ENCODE results near the gene PCDHB3.
"Not testable (repeated sequence)": the region's sequence is repeated elsewhere in the genome, so short reads cannot be mapped to it uniquely, and the experiment has no call there.

PCDHB3 gene

DNA sequence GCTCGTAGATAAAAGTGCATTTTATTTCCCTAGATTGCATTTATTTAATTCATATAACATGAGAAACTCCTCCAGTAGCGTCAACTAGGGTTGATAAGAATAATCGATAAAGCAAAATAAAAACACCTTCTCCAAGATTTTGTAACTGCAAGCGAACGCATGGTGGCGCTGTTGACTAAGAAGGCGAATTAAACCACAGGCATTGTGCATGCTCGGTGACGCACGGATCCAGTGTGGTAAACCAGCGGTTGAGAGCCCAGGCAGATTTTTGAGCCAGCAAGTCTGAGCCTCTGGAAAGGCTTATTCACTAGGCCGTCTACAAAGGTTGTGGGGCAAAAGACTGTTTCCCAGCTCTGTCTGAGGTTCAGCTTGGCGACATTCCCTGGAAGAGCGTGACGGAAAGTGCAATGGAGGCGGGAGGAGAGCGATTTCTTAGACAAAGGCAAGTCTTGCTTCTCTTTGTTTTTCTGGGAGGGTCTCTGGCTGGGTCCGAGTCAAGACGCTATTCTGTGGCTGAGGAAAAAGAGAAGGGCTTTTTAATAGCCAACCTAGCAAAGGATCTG, at the start of gene PCDHB3:
PCDHB3 (plus strand) TSS at position 231 of the 563 bp plus-strand sequence; CDS start at position 408, 177 bp downstream.
- no peak for DNase-seq

- DNase-seq, result no peak
Observed at GRCh38 chr5:141050622-141051520, 49.4 kb upstream of the PCDHB3 start, which contains the start of gene PCDHB1. Gene PCDHB1 (plus strand): TSS chr5:141051374. CDS start chr5:141051471, 97 bp downstream.

DNA sequence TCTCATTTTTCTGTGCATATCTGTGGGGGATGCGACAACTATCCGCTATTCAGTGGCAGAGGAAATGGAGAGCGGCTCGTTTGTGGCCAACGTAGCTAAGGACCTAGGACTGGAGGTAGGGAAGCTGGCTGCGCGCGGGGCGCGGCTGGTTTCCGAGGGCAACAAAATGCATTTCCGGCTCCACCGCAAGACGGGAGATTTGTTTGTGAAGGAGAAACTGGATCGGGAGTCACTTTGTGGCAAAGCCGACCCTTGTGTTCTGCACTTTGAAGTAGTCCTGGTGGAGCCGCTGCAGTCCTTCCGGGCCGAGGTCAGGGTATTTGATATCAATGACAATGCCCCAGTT, 48.8 kb upstream of the PCDHB3 start:
- no peak for DNase-seq

DNA sequence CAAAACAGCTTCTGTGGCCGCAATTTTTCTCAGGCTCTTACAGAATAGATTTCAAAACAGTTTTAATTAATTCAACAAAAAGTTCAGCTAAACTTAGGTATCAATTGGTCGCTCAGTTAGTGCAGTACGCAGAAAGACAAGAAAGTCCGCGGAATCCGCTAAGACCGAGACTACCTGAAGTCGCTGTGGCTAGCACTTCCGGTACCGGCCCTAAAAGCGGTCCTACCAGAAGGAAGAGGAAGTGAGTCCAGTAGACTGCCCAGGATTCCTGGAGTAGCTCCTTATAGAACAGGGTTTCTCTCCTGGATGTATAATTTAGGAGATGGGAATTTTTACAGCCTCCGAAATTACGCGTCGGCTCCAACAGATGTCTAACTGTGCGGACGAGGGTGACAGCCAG, 22.4 kb upstream of the PCDHB3 start:
- no peak for DNase-seq

- DNase-seq, result no peak
Observed at GRCh38 chr5:141082228-141082627, 18.0 kb upstream of the PCDHB3 start.

DNA sequence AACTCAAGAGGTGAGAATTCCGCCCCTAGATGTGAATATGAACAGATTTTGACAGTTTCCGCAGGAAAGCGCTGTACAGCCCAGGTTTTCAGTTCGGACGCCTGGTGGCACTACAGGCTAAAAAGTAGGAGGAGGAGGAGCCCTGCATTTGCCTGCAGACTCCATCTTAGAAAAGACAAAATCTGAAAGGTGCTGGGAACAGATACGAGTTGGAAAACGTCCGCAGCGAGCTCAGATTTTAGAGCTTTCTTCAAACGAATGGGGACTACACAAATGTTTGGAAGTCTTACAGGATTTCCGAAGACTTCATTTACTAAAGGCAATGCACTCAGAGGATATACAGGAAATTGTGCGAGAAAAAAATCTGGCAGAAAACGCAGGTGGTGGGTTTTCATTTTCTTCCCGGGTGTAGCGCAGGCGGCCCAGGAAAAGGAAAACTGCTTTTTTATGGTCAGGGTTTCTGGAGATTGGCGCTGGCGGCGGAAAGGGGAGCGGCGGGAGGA, 15.7 kb upstream of the PCDHB3 start:
- DNase-seq, result no peak

- no peak for DNase-seq
Observed at GRCh38 chr5:141094481-141095262, 5.6 kb upstream of the PCDHB3 start, which contains the start of gene PCDHB2. Gene PCDHB2 (plus strand): TSS chr5:141094615. CDS start chr5:141094791, 176 bp downstream.

- DNase-seq, result no peak
Observed at GRCh38 chr5:141095263-141095641, 5.0 kb upstream of the PCDHB3 start.

DNA sequence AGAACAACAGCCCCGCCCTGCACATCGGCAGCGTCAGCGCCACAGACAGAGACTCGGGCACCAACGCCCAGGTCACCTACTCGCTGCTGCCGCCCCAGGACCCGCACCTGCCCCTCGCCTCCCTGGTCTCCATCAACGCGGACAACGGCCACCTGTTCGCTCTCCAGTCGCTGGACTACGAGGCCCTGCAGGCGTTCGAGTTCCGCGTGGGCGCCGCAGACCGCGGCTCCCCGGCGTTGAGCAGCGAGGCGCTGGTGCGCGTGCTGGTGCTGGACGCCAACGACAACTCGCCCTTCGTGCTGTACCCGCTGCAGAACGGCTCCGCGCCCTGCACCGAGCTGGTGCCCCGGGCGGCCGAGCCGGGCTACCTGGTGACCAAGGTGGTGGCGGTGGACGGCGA, 4.1 kb upstream of the PCDHB3 start:
- not testable (repeated sequence) for DNase-seq

- DNase-seq, result not testable (repeated sequence)
Observed at GRCh38 chr5:141096586-141096985, 3.7 kb upstream of the PCDHB3 start.

DNA sequence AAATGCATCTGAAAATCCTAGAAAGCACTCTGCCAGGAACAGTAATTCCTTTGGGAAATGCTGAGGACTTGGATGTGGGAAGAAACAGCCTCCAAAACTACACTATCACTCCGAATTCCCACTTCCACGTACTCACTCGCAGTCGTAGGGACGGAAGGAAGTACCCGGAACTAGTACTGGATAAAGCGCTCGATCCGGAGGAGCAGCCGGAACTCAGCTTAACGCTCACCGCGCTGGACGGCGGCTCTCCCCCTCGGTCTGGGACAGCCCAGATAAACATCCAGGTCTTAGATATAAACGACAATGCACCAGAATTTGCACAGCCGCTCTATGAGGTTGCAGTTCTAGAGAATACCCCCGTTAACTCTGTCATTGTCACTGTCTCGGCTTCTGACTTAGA, 786 bp downstream of the PCDHB3 start:
- no peak for DNase-seq

DNA sequence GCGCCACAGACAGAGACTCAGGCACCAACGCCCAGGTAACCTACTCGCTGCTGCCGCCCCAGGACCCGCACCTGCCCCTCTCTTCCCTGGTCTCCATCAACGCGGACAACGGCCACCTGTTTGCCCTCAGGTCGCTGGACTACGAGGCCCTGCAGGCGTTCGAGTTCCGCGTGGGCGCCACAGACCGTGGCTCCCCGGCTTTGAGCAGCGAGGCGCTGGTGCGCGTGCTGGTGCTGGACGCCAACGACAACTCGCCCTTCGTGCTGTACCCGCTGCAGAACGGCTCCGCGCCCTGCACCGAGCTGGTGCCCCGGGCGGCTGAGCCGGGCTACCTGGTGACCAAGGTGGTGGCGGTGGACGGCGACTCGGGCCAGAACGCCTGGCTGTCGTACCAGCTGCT, 1.8 kb downstream of the PCDHB3 start:
- DNase-seq, result not testable (repeated sequence)

DNA sequence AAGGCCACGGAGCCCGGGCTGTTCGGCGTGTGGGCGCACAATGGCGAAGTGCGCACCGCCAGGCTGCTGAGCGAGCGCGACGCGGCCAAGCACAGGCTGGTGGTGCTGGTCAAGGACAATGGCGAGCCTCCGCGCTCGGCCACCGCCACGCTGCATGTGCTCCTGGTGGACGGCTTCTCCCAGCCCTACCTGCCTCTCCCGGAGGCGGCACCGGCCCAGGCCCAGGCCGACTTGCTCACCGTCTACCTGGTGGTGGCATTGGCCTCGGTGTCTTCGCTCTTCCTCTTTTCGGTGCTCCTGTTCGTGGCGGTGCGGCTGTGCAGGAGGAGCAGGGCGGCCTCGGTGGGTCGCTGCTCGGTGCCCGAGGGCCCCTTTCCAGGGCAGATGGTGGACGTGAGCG, 2.2 kb downstream of the PCDHB3 start:
- not testable (repeated sequence) for DNase-seq

- no peak for DNase-seq
Observed at GRCh38 chr5:141105350-141105749, 5.1 kb downstream of the PCDHB3 start.

GRCh38 chr5:141119250-141119649, 19.0 kb downstream of the PCDHB3 start:
- no peak for DNase-seq

GRCh38 chr5:141121563-141121962, 21.3 kb downstream of the PCDHB3 start, which contains the start of gene PCDHB4:
Gene PCDHB4 (plus strand): TSS chr5:141121818. CDS start chr5:141121999, 181 bp downstream.
- no peak for DNase-seq

DNA sequence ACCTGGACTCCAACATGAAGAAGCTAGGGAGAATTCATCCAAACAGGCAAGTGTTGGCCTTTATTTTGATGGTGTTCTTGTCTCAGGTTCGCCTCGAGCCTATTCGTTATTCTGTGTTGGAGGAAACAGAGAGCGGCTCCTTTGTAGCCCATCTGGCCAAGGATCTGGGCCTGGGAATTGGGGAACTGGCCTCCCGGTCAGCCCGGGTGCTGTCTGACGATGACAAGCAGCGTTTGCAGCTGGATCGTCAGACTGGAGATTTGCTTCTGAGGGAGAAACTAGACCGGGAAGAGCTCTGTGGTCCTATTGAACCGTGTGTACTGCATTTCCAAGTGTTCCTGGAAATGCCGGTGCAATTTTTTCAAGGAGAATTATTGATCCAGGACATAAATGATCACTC, 21.7 kb downstream of the PCDHB3 start:
- no peak for DNase-seq

GRCh38 chr5:141123396-141124135, 23.3 kb downstream of the PCDHB3 start:
- not testable (repeated sequence) for DNase-seq

DNA sequence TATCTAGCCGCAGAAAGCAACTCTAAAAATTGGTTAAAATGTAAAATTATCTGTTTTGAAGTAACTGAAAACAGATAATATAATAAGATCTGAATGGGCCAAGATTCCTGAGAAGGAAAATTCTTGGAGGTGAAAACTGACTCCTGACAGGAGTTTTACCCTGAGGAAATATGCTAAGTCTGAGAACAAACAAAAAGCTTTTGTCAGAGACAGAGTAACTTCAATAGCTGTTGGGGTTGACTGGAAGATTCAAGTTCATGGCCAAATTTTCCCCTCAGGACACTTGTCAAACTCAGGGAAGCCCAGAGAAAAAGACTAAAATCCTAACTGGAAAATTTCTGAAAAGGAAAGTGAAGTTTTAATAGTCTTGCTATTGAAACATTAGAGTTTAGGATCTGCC, 27.0 kb downstream of the PCDHB3 start:
- DNase-seq, result no peak

DNA sequence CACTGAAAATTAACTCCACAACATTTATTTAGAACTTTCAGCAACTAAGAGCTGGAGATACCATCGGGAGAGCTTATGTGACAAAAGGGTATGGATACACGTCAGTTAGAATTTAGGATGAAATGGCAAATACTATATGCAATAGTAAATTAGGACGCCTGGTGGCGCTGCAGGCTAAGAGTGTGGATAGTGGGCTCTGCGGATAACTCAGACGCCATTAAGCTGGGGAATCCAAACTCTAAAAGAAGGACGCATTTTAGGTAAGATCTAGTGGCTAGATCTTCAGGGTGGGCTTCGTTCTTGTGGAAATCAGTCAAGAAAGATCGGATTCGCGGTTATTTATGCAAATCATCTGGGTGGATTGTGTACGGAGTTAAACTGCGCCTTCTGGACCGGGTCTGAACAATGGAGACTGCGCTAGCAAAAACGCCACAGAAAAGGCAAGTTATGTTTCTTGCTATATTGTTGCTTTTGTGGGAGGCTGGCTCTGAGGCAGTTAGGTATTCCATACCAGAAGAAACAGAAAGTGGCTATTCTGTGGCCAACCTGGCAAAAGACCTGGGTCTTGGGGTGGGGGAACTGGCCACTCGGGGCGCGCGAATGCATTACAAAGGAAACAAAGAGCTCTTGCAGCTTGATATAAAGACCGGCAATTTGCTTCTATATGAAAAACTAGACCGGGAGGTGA, 34.9 kb downstream of the PCDHB3 start, which contains the start of gene PCDHB5:
PCDHB5 (plus strand) TSS at position 177 of the 688 bp plus-strand sequence; CDS start at position 406, 229 bp downstream.
- DNase-seq, result no peak

- no peak for DNase-seq
Observed at GRCh38 chr5:141135718-141136266, 35.5 kb downstream of the PCDHB3 start.

All from activated gamma-delta T cell treated with Interleukin-2 at 50 U/mL for 16 hours (primary cell).